ENCODE data around the gene FIP1L1.

FIP1L1 gene

DNA sequence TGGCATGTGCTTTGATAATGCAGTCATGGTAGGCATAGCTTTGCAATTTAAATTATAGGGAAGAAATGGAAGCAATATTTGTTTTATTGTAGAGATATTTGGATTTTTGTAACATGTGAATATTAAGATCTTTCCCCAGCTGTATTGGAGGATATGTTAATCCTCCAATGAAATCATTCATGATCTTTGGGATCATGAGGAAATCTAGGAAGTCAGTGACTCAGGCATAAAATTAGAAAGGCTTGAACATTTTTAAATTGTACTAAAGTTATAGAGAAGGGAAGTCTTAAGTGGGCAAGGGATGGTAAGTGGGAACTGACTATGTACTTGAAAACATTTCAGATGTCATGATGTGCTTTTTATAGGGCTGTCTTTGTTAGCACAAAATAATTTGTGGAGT lies 46.8 kb downstream of the FIP1L1 start:
- no peak overlapping the region for H2AFZ ChIP-seq (ENCODE audit: low read depth, low read length)
- H3K36me3 ChIP-seq (replicated peaks; ENCODE audit: low read depth, low read length): peaks cover 11% of the 10 kb centered on the region
- no peaks in the 10 kb centered on the region for H3K79me2 ChIP-seq (ENCODE audit: low read length)
- H3K27ac ChIP-seq (ENCODE audit: low read length): no peak overlapping the region
- no peak overlapping the region for H3K4me3 ChIP-seq (ENCODE audit: low read length)
- no peak for TF ChIP-seq EZH2phosphoT487 (IDR thresholded peaks at IDR 0.05; ENCODE audit: low read depth)
- TF ChIP-seq, protein P1, sequence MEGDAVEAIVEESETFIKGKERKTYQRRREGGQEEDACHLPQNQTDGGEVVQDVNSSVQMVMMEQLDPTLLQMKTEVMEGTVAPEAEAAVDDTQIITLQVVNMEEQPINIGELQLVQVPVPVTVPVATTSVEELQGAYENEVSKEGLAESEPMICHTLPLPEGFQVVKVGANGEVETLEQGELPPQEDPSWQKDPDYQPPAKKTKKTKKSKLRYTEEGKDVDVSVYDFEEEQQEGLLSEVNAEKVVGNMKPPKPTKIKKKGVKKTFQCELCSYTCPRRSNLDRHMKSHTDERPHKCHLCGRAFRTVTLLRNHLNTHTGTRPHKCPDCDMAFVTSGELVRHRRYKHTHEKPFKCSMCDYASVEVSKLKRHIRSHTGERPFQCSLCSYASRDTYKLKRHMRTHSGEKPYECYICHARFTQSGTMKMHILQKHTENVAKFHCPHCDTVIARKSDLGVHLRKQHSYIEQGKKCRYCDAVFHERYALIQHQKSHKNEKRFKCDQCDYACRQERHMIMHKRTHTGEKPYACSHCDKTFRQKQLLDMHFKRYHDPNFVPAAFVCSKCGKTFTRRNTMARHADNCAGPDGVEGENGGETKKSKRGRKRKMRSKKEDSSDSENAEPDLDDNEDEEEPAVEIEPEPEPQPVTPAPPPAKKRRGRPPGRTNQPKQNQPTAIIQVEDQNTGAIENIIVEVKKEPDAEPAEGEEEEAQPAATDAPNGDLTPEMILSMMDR (IDR thresholded peaks at IDR 0.05; ENCODE audit: low read depth, low read length): no peak
- no peak overlapping the region for H3K4me2 ChIP-seq (ENCODE audit: low read length)
- no peak overlapping the region for H3K9ac ChIP-seq (ENCODE audit: low read length)
- no peaks in the 10 kb centered on the region for H3K9me3 ChIP-seq (ENCODE audit: insufficient read depth, low read length)
- H4K20me1 ChIP-seq (ENCODE audit: insufficient read depth, low read length): peaks cover 11% of the 10 kb centered on the region
- H3K4me1 ChIP-seq (ENCODE audit: low read length): no peaks in the 10 kb centered on the region
- H3K27me3 ChIP-seq (ENCODE audit: low read depth, low read length): no peaks in the 10 kb centered on the region

DNA sequence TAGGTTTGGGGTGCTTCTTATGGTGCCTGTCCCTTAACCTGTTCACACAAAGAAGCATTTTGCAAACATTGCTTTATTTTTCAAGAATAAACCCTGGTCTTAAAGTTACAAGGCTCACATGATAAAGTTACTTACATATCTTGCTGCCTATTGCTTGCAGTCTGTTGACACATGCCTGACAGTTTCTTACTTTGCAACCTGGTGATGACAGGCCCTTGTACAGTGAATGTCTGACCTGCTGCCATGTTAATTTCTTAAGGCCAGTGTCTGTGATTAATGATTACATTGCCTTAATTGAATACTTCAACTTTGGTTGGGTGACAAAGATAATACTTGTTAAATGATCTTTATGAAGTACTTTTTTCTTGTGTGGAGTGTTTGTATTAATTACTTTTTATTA lies 49.9 kb downstream of the FIP1L1 start:
- no peak overlapping the region for H3K27ac ChIP-seq (ENCODE audit: low read length)
- H3K9me3 ChIP-seq (ENCODE audit: insufficient read depth, low read length): no peaks in the 10 kb centered on the region
- H3K36me3 ChIP-seq (replicated peaks; ENCODE audit: low read depth, low read length): peaks cover 22% of the 10 kb centered on the region
- no peak overlapping the region for H2AFZ ChIP-seq (ENCODE audit: low read depth, low read length)
- H4K20me1 ChIP-seq (ENCODE audit: insufficient read depth, low read length): peaks cover 24% of the 10 kb centered on the region
- H3K79me2 ChIP-seq (ENCODE audit: low read length): no peaks in the 10 kb centered on the region
- no peak overlapping the region for H3K4me3 ChIP-seq (ENCODE audit: low read length)
- TF ChIP-seq EZH2phosphoT487 (IDR thresholded peaks at IDR 0.05; ENCODE audit: low read depth): no peak
- TF ChIP-seq, protein P1 (IDR thresholded peaks at IDR 0.05; ENCODE audit: low read depth, low read length): no peak
- H3K27me3 ChIP-seq (ENCODE audit: low read depth, low read length): no peaks in the 10 kb centered on the region
- peaks cover 18% of the 10 kb centered on the region for H3K4me1 ChIP-seq (ENCODE audit: low read length)
- H3K9ac ChIP-seq (ENCODE audit: low read length): no peak overlapping the region
- no peak overlapping the region for H3K4me2 ChIP-seq (ENCODE audit: low read length)

DNA sequence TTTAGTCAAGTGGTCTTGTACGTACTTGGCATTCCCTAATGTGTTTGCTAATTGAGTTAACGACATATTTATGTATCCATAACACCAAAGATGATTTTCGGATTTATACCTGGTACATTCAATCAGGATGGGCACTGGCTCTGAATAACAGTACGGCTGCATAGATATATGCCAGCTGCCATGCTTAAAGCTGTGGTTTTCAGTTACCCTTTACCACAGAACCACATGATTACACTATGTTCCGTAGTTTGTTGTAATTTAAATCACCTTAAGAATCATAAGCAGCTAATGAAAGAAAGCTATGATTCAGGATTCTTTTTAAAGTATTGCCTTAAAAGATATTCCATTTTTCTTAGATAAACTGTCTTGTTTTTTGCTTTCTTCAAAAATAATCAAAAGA lies 53.6 kb downstream of the FIP1L1 start:
- Histone ChIP-seq H3K4me2 (ENCODE audit: low read length) (peak overlapping the region; percentile 26), H2AFZ (ENCODE audit: low read depth, low read length) (no peak overlapping the region), H3K9me3 (ENCODE audit: insufficient read depth, low read length) (no peaks in the 10 kb centered on the region), H3K4me3 (ENCODE audit: low read length) (no peak overlapping the region), H3K9ac (ENCODE audit: low read length) (no peak overlapping the region), H3K4me1 (ENCODE audit: low read length) (peaks cover 31% of the 10 kb centered on the region), H4K20me1 (ENCODE audit: insufficient read depth, low read length) (peaks cover 35% of the 10 kb centered on the region), H3K36me3 (replicated peaks; ENCODE audit: low read depth, low read length) (peaks cover 37% of the 10 kb centered on the region), H3K27me3 (ENCODE audit: low read depth, low read length) (no peaks in the 10 kb centered on the region), H3K79me2 (ENCODE audit: low read length) (peaks cover 4% of the 10 kb centered on the region; the same call in 1 of the 2 replicates), H3K27ac (ENCODE audit: low read length) (no peak overlapping the region)
- TF ChIP-seq, protein P1 (IDR thresholded peaks at IDR 0.05; ENCODE audit: low read depth, low read length): no peak
- no peak for TF ChIP-seq EZH2phosphoT487 (IDR thresholded peaks at IDR 0.05; ENCODE audit: low read depth)

DNA sequence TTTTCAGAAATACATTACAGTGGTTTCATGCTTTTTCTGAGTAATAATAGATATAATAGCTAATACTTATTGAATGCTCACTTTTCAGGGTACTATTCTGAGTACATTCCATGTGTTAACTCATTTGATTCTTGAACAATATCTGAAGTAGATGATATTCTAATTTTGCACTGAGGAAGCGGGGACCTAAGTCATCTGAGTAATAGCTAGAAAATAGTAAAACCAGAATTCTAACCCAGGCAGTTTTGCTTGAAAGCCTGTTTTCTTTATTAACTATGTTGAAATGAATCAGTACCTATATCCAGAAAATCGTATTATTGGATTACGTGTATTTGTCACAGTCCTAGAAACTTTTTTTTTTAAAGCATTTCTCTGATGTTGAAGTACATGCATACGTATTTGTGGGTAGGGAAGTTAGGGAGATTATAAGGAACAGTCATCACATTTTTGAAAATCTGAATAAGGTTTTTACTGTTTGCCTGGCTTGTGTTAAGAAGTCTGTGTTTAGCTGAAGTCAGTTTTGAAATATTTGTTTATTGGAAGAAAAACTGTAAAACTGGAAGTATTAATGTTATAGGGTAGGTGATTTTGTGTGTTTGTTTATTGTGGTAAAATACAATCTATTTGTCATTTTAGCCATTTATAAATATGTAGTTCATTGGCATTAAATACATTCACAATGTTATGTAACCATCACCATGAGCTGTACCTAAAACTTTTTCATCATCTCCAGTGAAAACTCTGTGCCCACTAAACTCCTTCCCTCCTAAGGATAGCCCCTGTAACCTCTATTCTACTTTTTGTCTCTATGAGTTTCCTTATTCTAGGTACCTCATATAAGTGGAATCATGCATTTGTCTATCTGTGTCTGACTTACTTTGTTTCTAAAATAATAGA lies 55.3 kb downstream of the FIP1L1 start:
- H3K9ac ChIP-seq (ENCODE audit: low read length): no peak overlapping the region
- peaks cover 44% of the 10 kb centered on the region for H3K36me3 ChIP-seq (replicated peaks; ENCODE audit: low read depth, low read length)
- H3K27ac ChIP-seq (ENCODE audit: low read length): peak overlapping the region; percentile 29
- no peak overlapping the region; the same call in 1 of the 2 replicates for H3K4me3 ChIP-seq (ENCODE audit: low read length)
- peak overlapping the region; percentile 71 for H3K4me2 ChIP-seq (ENCODE audit: low read length)
- no peaks in the 10 kb centered on the region for H3K9me3 ChIP-seq (ENCODE audit: insufficient read depth, low read length)
- H3K27me3 ChIP-seq (ENCODE audit: low read depth, low read length): no peaks in the 10 kb centered on the region
- peaks cover 39% of the 10 kb centered on the region for H4K20me1 ChIP-seq (ENCODE audit: insufficient read depth, low read length)
- H3K79me2 ChIP-seq (ENCODE audit: low read length): peaks cover 6% of the 10 kb centered on the region
- H2AFZ ChIP-seq (ENCODE audit: low read depth, low read length): no peak overlapping the region
- peaks cover 31% of the 10 kb centered on the region for H3K4me1 ChIP-seq (ENCODE audit: low read length)
- TF ChIP-seq EZH2phosphoT487 (IDR thresholded peaks at IDR 0.05; ENCODE audit: low read depth): no peak
- TF ChIP-seq, protein P1 (IDR thresholded peaks at IDR 0.05; ENCODE audit: low read depth, low read length): no peak

Measured in OCI-LY3 (cell line).